HG02970 (cell line): ENCODE results near the gene MDN1.

ENCODE experiments used
- ATAC-seq: cut with Tn5 transposase; IDR thresholded peaks from one replicate; pipeline ENCODE4 v1.9.1; 2021; ENCODE audit warnings: mild to moderate bottlenecking, moderate library complexity, moderate number of reproducible peaks; ENCODE audit not compliant: unreplicated experiment, low FRiP score

Gene MDN1

DNA sequence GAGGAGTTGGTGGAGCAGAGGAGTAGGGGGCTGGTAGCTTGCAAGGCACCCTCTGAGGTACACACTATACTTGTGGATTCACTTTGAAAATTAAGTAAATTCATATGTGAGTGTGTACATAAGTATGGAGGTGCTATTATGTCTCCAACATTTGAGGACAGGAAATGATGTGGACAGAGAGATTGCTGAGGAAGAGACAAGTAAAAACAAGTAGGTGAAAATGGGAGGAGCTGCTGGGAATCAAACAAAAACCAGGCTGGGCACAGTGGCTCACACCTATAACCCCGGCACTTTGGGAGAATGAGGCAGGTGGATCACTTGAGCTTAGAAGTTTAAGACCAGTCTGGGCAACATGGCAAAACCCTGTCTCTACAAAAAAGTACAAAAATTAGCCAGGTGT, 111.8 kb downstream of the MDN1 start:
- no peak for ATAC-seq

- no peak for ATAC-seq
Observed at GRCh38 chr6:89706121-89706520, 113.5 kb downstream of the MDN1 start.

GRCh38 chr6:89703292-89703691, 116.3 kb downstream of the MDN1 start:
- no peak for ATAC-seq

DNA sequence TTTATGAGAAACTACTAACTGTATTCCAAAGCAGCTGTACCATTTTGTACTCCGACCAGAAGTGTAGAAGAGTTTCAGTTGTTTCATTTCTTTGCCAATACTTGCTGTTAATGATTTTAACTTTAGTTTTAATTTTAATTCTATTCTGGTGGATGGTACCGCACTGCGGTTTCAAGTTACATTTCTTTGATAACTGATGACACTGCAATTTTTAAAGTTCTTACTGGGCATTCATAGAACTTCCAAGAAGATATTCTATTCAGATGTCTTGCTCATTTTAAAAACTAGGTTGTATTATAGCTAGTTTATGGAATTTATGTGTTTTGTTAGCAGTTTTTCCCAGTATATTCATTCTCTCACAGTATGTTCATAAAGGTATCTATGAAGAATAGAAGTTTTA, 117.2 kb downstream of the MDN1 start:
- ATAC-seq: no peak

DNA sequence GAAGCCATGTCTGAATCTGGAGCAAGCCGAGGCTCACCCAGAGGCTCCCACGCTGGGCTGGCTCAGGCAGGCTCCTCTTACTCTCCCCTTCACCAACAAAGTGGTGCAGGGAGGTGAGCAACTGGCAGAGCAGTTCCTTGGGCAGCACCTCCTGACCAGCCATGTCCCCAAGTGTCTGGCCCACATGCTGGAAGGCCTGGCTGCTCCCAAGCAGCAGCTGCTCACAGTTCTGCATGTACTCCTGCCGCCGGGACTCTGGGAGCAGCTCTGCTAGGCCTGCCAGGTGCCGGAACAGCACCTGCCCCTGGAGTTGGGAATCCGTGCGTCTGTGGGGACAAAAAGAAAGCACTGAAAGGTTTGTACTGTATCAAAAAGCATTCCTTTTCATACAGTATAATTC, 123.9 kb downstream of the MDN1 start:
- ATAC-seq: no peak

GRCh38 chr6:89694428-89694827, 125.2 kb downstream of the MDN1 start:
- no peak for ATAC-seq

DNA sequence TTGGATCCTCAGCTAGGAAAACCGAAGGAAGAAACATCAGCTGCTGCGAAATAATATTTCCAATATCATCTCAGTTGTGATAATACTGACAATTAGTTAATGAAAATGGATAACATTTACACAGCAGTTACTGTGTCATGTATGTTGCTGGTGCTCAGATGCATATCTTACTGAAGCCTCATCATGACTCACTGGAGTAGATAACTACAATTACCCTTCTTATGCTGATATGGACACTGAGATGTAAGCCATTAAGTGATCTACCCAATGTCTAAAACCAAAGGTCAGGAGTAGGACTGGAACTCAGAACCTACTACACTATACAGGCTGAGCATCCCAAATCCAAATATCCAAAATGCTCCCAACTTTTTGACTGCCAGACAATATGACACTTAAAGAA, 126.4 kb downstream of the MDN1 start:
- ATAC-seq: no peak

GRCh38 chr6:89692256-89692655, 127.3 kb downstream of the MDN1 start:
- no peak for ATAC-seq

DNA sequence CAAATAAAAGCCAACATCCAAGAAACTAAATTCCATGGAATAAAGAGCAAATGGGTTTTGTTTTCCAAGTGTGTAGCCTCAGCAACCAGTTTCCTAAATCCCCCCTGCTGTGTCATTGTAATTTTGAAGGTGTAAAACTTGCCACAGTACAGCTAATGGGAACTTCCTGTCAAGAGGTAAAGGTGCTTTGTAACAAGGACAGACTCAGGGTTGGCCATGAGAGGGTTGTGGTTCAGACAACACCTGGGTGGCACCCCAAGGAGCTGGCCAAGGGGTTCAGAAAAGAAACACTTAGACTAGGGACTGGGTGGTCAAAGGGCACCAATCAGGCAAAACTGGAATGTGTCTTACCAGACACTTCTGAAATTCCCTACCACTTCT, 128.7 kb downstream of the MDN1 start:
- no peak for ATAC-seq

DNA sequence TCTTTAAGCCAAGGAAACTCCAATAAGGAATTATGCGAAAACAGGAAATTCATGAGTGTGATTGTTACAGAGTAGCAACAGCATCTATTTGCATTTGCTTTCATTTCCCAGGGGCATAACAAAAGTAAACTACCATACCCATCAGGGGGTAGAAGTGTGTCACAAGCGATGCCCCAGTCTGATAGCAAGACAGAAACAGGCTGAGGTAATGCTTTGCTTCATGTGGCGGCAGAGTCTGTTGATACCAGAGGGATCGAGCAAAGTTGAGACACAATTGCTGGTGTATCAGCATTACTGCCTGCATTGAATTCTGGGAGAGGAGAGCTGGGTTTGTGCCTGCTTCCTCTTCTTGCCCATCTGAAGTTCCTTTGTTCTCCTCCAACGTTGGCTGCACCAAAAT, 129.9 kb downstream of the MDN1 start:
- no peak for ATAC-seq

GRCh38 chr6:89688328-89688727, 131.3 kb downstream of the MDN1 start:
- no peak for ATAC-seq

DNA sequence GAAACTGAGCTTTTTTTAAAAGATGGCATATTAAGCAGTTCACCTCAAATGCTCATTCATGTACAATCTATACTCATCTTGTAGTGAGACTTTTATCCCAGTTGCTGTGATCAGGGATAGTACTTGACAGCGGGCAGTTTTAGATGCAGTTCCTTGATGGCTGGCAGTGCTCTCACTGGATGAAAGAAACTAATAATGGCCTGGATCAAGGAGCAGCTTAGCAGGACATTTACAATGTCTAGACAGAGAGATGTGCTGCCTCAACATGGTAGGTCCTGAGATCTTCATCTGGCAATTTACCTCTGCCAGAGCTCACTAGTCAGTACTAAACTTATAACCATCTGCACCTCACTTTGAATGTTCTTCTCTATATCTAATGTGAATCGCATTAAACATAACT, 134.3 kb downstream of the MDN1 start:
- no peak for ATAC-seq

DNA sequence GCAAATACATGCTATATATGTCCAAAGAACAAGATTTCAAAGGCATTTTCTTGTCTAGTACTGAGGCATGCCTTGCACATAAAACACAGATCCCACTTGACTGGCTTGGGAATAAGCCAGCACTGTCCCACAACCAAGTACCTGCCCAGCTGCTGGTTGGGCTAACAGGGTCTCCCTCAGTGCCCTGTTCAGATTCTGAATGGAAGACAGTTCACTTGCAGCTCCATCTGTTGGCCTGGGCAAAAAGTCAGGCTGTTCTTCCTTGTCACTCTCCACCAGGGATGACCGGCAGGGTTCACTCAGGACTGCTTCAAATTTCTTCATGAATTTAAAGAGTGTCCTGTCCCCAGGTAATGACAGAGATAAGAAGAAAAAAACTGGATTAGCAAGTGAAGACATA, 136.6 kb downstream of the MDN1 start:
- ATAC-seq: no peak

- ATAC-seq: no peak
Observed at GRCh38 chr6:89681983-89682564, 137.5 kb downstream of the MDN1 start.

DNA sequence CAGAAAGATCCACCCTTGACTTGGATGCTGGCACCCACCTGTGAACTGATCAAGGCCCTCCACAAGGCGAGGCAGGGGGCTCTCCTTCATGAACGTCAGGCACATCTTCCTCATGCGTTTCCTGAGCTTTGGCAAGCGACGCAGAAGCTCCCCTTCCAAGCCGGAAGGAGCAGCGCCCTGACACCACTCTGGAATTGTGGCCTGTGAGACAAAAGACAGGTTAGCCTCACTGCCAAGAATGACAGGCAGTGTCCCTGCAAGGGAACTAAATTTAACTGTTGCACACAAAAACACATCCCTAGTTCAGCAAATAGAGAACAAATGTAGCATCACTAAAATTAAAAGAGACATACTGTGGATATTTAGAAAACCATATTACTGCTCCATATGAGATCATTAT, 139.0 kb downstream of the MDN1 start:
- ATAC-seq: no peak

DNA sequence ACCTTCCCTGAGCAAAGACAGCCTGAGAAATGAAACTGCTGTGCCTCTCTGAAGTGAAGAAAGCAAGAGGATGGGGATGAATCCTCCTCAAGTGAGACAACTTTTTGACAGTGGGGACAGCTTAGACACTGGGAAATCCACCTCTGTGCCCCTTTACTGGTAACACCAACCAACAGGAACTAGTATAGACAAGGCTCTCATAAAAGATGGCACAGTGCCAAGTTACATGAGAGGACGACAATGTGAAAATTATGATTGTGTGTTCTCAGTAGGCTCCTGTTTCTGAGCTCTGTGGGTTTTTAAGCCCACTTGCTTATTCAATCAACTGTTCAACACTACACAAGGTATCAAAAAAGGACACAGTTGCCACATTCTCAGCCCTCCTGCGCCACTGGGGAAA, 139.4 kb downstream of the MDN1 start:
- ATAC-seq: no peak

- ATAC-seq: no peak
Observed at GRCh38 chr6:89679215-89680120, 140.1 kb downstream of the MDN1 start.

DNA sequence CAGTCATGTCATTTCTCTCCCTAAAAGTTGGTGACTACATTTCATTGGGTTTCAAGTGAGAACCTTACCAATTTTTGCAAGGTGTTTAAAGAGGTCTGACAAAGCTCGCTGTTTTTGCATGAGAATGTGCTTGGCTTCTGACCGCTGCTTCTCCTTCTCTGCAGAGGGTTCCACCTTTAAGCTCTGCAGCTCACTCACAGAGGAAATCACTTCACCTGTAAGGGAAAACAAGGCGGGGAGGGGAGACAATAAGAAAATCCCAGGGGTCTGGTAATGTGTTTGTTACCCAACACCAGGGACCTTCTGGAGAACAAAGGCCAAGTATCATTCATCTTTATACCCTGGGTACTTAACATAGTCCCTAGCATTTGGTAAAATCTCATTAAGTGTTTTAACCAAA, 141.1 kb downstream of the MDN1 start:
- no peak for ATAC-seq

- no peak for ATAC-seq
Observed at GRCh38 chr6:89675949-89676748, 143.4 kb downstream of the MDN1 start.

DNA sequence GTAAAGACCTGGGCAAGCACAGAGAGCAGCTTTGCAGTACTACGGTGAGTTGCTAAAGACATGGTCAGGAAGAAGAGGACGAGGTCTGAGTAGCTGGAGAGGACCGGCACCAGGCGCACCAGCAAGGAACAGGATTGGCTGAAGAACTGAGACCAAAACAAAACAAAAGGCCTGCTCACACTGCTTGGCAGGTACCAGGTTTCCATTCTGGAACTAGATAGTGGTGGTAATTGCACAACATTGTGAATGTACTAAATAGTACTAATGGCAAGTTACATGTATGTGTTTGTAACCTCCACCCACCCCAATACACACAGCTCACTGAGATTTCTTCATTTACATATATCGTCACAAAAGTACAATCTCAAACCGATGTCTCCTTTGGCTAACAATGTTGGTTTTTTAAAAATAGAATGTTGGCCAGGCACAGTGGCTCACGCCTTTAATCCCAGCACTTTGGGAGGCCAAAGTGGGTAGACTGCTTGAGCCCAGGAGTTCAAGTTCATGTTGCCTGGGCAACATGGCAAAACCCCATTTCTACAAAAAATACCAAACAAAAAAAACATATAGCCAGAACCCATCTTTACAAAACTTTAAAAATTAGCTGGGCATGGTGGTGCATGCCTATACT, 148.5 kb downstream of the MDN1 start:
- no peak for ATAC-seq

GRCh38 chr6:89669002-89669401, 150.6 kb downstream of the MDN1 start:
- no peak for ATAC-seq
